GM23338 (cell line): ENCODE data around the gene TTLL5.

Source experiments
- POLR2AphosphoS5 ChIP-seq: IDR thresholded peaks from 2 replicates; pipeline ENCODE4 v1.6.1; 2016; ENCODE audit warnings: antibody characterized with exemption, low read depth
- TF ChIP-seq, protein P1 (sequence below), 2 experiments: fragments of 200-600 bp in 1 of 2; sonication (generic) in 1 of 2; conservative IDR thresholded peaks; 2 replicates each; pipeline versions ENCODE4 v1.5.1 to v1.6.1; 2016 to 2017; ENCODE audit warnings: antibody characterized with exemption in 2 of 2, low read depth in 2 of 2, mild to moderate bottlenecking in 2 of 2, moderate library complexity in 1 of 2

DNA sequence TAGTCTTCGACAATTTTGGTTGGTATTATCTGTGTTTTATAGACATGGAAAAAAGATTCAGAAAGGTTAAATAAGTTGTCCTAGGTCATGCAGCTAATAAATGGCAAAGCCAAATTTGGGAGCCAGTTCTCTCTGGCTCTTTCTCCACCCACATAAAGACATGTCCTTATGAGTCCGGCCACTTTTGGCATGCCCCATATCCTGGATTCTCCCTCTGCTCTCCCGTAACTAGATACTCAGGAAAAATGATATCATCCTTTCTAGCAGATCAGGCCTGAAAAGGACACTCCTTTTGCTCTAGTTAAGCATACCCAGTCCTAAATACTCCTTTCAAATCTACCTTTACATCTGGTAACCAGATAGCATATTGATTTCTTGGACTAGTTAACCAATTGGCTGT is 64.4 kb downstream of the TTLL5 start:
- TF ChIP-seq, protein P1, sequence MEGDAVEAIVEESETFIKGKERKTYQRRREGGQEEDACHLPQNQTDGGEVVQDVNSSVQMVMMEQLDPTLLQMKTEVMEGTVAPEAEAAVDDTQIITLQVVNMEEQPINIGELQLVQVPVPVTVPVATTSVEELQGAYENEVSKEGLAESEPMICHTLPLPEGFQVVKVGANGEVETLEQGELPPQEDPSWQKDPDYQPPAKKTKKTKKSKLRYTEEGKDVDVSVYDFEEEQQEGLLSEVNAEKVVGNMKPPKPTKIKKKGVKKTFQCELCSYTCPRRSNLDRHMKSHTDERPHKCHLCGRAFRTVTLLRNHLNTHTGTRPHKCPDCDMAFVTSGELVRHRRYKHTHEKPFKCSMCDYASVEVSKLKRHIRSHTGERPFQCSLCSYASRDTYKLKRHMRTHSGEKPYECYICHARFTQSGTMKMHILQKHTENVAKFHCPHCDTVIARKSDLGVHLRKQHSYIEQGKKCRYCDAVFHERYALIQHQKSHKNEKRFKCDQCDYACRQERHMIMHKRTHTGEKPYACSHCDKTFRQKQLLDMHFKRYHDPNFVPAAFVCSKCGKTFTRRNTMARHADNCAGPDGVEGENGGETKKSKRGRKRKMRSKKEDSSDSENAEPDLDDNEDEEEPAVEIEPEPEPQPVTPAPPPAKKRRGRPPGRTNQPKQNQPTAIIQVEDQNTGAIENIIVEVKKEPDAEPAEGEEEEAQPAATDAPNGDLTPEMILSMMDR (conservative IDR thresholded peaks at IDR 0.05; ENCODE audit: low read depth in 2 of 2): no peak
- no peak for TF ChIP-seq POLR2AphosphoS5
